ENCODE results near the gene SNCG.

GRCh38 chr10:86979296-86979818, 21.0 kb downstream of the SNCG start:
- no peak for TF ChIP-seq SIN3A (IDR thresholded peaks at IDR 0.05; ENCODE audit: low read depth)
- TF ChIP-seq ZFX (IDR thresholded peaks at IDR 0.05) = no peak
- TF ChIP-seq, protein P1, sequence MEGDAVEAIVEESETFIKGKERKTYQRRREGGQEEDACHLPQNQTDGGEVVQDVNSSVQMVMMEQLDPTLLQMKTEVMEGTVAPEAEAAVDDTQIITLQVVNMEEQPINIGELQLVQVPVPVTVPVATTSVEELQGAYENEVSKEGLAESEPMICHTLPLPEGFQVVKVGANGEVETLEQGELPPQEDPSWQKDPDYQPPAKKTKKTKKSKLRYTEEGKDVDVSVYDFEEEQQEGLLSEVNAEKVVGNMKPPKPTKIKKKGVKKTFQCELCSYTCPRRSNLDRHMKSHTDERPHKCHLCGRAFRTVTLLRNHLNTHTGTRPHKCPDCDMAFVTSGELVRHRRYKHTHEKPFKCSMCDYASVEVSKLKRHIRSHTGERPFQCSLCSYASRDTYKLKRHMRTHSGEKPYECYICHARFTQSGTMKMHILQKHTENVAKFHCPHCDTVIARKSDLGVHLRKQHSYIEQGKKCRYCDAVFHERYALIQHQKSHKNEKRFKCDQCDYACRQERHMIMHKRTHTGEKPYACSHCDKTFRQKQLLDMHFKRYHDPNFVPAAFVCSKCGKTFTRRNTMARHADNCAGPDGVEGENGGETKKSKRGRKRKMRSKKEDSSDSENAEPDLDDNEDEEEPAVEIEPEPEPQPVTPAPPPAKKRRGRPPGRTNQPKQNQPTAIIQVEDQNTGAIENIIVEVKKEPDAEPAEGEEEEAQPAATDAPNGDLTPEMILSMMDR (IDR thresholded peaks at IDR 0.05 in 2 of 3, conservative IDR thresholded peaks at IDR 0.05 in 1 of 3; ENCODE audit: borderline replicate concordance in 1 of 3, insufficient read depth in 1 of 3, low read depth in 2 of 3, low read length in 2 of 3) = no peak
- TF ChIP-seq RAD21 (IDR thresholded peaks at IDR 0.05; ENCODE audit: low read depth) = no peak

All from HCT116 (cell line).